IMR-90 (cell line): ENCODE measurements around the gene MLST8.

Experiments
- BHLHE40 ChIP-seq: fragments of 150-350 bp; IDR thresholded peaks from 2 replicates; pipeline ENCODE4 v1.6.1; 2016; ENCODE audit warnings: mild to moderate bottlenecking, low read depth, low read length
- CEBPB ChIP-seq: IDR thresholded peaks from 2 replicates; pipeline ENCODE4 v1.6.1; 2012; ENCODE audit warnings: low read depth, low read length, improper control_type of control experiment
- POLR2A ChIP-seq: IDR thresholded peaks from 2 replicates; pipeline ENCODE4 v1.6.1; 2012; ENCODE audit warnings: mild to moderate bottlenecking, low read depth, low read length
- RAD21 ChIP-seq: IDR thresholded peaks from 2 replicates; pipeline ENCODE4 v1.6.1; 2012; ENCODE audit warnings: low read length, improper control_type of control experiment
- RFX5 ChIP-seq: IDR thresholded peaks from 2 replicates; pipeline ENCODE4 v1.8.0; 2012; ENCODE audit warnings: low read depth, mild to moderate bottlenecking, low read length, moderate library complexity
- TF ChIP-seq, protein P1 (sequence below): fragments of 150-350 bp; IDR thresholded peaks from 2 replicates; pipeline ENCODE4 v1.6.1; 2017; ENCODE audit warnings: mild to moderate bottlenecking, antibody characterized with exemption, low read length, low read depth
- TF ChIP-seq, protein P2 (sequence below): conservative IDR thresholded peaks from 2 replicates; pipeline ENCODE4 v1.5.1; 2012; ENCODE audit warnings: mild to moderate bottlenecking, low read depth, low read length, improper control_type of control experiment

DNA sequence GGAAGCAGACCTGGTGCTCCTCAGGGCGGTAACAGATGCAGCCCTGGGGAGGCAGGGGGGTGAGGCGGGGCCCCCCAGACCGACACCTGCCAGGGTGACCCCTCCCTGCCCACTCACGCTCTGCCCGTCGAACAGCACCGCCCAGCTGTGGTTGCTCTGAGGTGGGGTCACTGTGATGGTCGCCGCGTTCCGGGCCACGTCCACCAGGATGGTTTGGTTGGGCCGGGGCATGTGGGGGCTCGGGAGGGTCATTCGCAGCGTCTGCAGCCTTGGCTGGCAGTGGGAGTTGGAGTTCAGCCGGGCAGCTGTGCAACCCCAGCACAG, 4.7 kb downstream of the MLST8 start:
- no peak for TF ChIP-seq BHLHE40
- TF ChIP-seq, protein P1, sequence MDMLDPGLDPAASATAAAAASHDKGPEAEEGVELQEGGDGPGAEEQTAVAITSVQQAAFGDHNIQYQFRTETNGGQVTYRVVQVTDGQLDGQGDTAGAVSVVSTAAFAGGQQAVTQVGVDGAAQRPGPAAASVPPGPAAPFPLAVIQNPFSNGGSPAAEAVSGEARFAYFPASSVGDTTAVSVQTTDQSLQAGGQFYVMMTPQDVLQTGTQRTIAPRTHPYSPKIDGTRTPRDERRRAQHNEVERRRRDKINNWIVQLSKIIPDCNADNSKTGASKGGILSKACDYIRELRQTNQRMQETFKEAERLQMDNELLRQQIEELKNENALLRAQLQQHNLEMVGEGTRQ, result no peak
- no peak for TF ChIP-seq RFX5
- TF ChIP-seq, protein P2, sequence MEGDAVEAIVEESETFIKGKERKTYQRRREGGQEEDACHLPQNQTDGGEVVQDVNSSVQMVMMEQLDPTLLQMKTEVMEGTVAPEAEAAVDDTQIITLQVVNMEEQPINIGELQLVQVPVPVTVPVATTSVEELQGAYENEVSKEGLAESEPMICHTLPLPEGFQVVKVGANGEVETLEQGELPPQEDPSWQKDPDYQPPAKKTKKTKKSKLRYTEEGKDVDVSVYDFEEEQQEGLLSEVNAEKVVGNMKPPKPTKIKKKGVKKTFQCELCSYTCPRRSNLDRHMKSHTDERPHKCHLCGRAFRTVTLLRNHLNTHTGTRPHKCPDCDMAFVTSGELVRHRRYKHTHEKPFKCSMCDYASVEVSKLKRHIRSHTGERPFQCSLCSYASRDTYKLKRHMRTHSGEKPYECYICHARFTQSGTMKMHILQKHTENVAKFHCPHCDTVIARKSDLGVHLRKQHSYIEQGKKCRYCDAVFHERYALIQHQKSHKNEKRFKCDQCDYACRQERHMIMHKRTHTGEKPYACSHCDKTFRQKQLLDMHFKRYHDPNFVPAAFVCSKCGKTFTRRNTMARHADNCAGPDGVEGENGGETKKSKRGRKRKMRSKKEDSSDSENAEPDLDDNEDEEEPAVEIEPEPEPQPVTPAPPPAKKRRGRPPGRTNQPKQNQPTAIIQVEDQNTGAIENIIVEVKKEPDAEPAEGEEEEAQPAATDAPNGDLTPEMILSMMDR, result no peak
- no peak for TF ChIP-seq CEBPB
- no peak for TF ChIP-seq RAD21
- no peak for TF ChIP-seq POLR2A
